Liver (tissue), 3 donors: ENCODE data around the gene SERPINB8.

Source experiments
- CTCF ChIP-seq: fragments of 150-350 bp; IDR thresholded peaks from 2 replicates; pipeline ENCODE4 v1.5.1; 2017; ENCODE audit warnings: improper control_type of control experiment, low read depth, low read length; ENCODE audit not compliant: missing input control
- FOXA1 ChIP-seq: IDR thresholded peaks from 2 replicates; pipeline ENCODE4 v1.6.1; 2016; ENCODE audit warnings: antibody characterized with exemption
- FOXA2 ChIP-seq: IDR thresholded peaks from 2 replicates; pipeline ENCODE4 v1.6.1; 2016; ENCODE audit warnings: antibody characterized with exemption
- HNF4A ChIP-seq, 2 donors: conservative IDR thresholded peaks; 2 replicates each; pipeline ENCODE4 v1.6.1; 2016; ENCODE audit warnings: antibody characterized with exemption in 2 of 2, mild to moderate bottlenecking in 2 of 2
- HNF4G ChIP-seq: IDR thresholded peaks from 2 replicates; pipeline ENCODE4 v1.6.1; 2016; ENCODE audit warnings: antibody characterized with exemption
- JUND ChIP-seq, 2 donors: IDR thresholded peaks; 2 replicates each; pipeline ENCODE4 v1.6.1; 2016; ENCODE audit warnings: antibody characterized with exemption in 2 of 2
- RAD21 ChIP-seq, 2 donors: IDR thresholded peaks; 2 replicates each; pipeline ENCODE4 v1.6.1; 2016; ENCODE audit warnings: antibody characterized with exemption in 2 of 2, mild to moderate bottlenecking in 2 of 2
- REST ChIP-seq: IDR thresholded peaks from 2 replicates; pipeline ENCODE4 v1.6.1; 2016; ENCODE audit warnings: antibody characterized with exemption, mild to moderate bottlenecking
- RXRA ChIP-seq, 2 donors: IDR thresholded peaks; 2 replicates each; pipeline ENCODE4 v1.6.1; 2017 to 2018; ENCODE audit warnings: antibody characterized with exemption in 2 of 2, mild to moderate bottlenecking in 1 of 2
- SP1 ChIP-seq: IDR thresholded peaks from 2 replicates; pipeline ENCODE4 v1.6.1; 2018; ENCODE audit warnings: antibody characterized with exemption, mild to moderate bottlenecking
- YY1 ChIP-seq: IDR thresholded peaks from 2 replicates; pipeline ENCODE4 v1.6.1; 2016; ENCODE audit warnings: antibody characterized with exemption, mild to moderate bottlenecking
- ZBTB33 ChIP-seq: IDR thresholded peaks from 2 replicates; pipeline ENCODE4 v1.6.1; 2016; ENCODE audit warnings: antibody characterized with exemption
- donor health status: healthy.
- donor health status: healthy.

GRCh38 chr18:64026350-64026749 lies 56.5 kb downstream of the SERPINB8 start:
- TF ChIP-seq JUND (IDR thresholded peaks at IDR 0.05) = no peak
- TF ChIP-seq YY1 = no peak
- no peak for TF ChIP-seq CTCF
- TF ChIP-seq ZBTB33 = no peak
- TF ChIP-seq FOXA2 = no peak
- no peak for TF ChIP-seq SP1
- TF ChIP-seq RAD21 (IDR thresholded peaks at IDR 0.05) = no peak
- no peak for TF ChIP-seq REST
- TF ChIP-seq FOXA1 = no peak
- no peak for TF ChIP-seq HNF4A (conservative IDR thresholded peaks at IDR 0.05)
- no peak for TF ChIP-seq HNF4G
- TF ChIP-seq RXRA (IDR thresholded peaks at IDR 0.05) = no peak
